PC-9 (cell line): Measurements from ENCODE around the gene RBMS2.

Experiments
- CTCF ChIP-seq: fragments of 200-600 bp; sonication (generic); conservative IDR thresholded peaks from 2 replicates; pipeline ENCODE4 v1.6.1; 2017; ENCODE audit warnings: mixed run types, antibody characterized with exemption, mild to moderate bottlenecking, moderate library complexity
- EZH2 ChIP-seq: fragments of 200-600 bp; sonication (generic); IDR thresholded peaks from 2 replicates; pipeline ENCODE4 v1.8.0; 2017; ENCODE audit warnings: antibody characterized with exemption, low read depth

GRCh38 chr12:56521209-56521589, 421 bp upstream of the RBMS2 start:
- no peak for TF ChIP-seq CTCF
- TF ChIP-seq EZH2 = no peak
